NCI-H1417 (cell line): ENCODE results near the gene NXN.
"Not testable (repeated sequence)": the region's sequence is repeated elsewhere in the genome, so short reads cannot be mapped to it uniquely, and the experiment has no call there.

Experiments
- DNase-seq, 3 experiments: peaks; one replicate each; lab custom pipeline; 2025; lab: John Stamatoyannopoulos, UW

Gene NXN

DNA sequence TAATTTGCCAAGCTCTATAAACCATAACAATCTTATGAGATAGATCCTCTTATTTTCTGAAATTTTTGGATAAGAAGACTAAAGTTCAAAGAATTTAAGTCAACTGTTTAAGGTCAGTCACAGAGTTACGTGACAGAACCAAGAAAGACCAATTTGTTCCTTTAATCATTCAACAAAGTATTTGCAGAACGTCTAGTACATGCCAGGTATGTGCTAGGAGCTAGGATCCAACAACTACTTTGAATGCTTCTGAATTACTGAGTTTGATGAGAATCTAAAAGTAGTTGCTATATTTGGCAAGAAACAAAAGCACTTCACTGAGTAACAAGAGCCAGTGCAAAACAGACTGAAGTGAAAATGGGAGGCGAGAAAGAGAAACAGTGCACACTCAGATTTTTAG, 212.5 kb downstream of the NXN start:
- DNase-seq = no peak

DNA sequence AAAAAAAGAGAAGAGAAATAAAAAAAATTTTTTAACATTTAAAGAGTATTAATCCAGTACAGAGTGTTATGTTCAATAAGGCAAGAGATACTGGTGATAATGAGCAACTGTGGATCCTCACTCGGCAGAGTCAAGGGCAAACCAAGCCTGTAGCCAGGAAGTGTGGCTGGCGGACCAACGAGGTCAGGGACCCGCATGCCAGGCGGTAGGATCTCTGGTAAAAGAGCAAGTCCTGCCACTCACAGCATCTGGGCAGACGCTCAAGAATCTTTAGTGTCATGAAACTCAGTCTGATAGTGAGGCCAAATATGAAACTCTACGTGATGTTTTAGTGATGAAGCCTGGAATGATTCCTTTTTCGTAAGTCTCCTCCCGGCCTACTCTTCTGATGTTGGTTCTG, 219.2 kb downstream of the NXN start:
- no peak for DNase-seq

DNA sequence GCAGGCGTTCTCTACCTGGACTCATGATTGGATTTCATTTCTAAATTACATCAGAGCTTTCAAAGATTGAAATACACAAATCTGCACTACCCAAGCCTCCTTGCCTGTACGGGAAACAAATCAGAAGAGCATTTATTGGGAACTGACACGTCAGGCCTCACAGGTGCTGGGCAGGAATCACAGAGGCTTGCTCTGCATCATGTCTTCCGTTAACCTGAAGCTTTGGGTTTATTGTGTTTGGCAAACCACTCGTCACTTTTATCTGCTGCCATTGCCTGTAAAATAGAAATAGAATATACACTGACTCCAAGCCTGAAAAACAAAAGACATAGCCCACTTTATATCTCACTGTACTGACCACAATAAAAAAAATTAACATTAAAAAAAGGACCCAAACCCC, 219.6 kb downstream of the NXN start:
- no peak for DNase-seq

DNA sequence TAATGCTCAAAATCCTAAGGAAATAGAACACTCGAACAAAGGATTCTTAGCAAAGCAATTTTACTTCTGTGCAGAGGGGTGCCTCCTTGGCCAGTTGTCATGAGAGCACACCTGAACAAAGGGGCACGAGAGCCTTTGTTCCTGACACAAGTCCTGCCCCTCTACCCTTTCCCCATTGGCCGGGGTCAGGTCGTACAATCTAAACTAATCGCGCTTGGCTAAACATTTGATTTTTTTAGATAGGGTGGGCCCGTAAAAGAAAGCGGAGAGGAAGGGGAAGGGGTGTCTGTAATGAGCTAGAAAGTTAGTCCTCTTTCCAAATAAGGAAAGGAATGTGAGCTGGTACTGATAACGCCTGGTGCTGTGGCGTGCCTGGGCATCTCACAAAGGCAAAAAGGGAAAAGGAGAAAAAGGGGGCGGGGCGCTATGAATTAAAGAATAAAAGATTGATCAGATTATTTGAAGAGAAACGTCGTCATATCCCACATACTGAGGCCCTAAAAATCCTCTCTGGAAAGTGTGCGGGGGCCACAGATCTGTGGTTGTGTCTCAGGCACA, 223.5 kb downstream of the NXN start:
- not testable (repeated sequence) for DNase-seq

DNA sequence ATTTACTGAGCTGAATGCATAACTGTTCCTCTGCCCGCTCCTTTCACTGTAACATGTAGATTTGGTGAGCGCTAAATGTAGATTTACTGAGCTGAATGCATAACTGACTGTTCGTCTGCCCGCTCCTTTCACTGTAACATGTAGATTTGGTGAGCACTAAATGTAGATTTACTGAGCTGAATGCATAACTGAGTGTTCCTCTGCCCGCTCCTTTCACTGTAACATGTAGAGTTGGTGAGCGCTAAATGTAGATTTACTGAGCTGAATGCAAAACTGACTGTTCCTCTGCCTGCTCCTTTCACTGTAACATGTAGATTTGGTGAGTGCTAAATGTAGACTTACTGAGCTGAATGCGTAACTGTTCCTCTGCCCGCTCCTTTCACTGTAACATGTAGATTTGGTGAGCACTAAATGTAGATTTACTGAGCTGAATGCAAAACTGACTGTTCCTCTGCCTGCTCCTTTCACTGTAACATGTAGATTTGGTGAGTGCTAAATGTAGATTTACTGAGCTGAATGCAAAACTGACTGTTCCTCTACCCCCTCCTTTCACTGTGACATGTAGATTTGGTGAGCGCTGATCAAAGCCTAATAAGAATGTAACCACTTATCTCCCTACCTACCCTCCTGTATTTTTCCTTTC, 224.1 kb downstream of the NXN start:
- not testable (repeated sequence) for DNase-seq

DNA sequence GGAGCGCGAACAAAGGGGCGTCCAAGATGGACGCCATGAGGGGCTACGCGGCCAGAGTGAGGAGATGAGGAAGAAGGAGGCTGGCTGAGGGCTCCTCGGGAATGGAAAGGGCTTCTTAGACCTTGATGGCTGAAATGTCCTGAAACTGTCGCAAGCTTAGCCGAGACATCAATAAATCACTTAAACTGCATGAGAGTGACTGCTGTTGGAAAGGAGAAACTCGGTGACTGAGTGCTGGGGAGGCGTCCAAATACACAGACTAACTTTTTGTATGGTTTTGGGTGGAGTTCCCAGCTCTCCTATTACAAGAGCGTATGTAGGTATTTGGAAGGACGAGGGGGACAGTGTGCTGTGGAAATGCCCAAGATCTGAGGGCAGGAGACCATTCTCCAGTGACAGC, 226.2 kb downstream of the NXN start:
- DNase-seq = no peak

DNA sequence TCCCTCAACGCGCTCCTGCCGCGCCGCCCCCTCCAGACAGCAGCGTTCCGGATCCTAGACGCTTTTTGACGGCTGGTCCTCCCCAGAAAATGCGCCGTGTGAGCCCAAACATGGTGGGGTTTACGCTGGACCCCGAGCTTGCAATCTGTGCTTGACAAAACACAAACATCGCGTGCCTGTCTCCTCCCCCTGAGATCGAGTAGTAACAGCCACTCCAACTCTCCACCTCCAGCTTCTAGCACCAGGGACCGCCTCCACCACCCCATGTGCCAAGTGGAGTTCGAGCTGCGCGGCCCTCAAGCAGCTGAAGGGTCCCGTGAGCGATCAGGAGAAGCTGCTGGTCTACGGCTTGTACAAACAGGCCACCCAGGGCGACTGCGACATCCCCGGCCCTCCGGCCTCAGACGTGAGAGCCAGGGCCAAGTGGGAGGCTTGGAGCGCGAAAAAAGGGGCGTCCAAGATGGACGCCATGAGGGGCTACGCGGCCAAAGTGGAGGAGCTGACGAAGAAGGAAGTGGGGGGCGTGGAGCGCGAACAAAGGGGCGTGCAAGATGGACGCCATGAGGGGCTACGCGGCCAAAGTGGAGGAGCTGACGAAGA, 226.9 kb downstream of the NXN start:
- peak; percentile 57 to 77 (median 60) for DNase-seq

DNA sequence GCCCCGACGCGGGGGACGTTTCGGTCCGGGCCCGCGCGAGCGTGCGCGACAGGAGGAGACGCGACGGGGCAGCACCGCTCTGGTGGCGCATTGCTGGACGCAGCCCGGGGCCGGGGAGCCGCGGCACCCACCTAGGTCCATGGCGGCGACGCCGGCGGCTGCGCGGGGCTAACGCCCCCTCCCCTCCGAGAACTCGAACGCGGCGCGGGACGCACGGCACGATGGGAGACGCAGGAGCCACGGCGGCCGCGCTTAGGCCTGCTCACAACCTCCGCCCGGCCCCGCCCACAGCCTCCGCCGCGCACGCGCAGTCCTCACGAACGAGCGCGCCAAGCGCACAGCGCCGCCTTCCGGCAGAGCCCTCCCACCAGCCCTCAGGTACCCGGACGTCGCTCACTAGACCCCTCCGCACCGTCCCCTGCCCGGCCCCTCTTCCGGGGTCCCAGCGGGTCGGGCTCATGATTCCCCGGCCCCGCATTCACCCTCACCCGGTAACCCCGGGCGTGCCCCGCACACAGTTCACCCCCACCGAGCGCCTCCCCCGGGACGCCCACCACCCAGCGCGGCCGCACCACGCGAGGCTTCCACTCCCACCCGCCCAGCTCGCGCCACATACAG, 227.5 kb downstream of the NXN start, which contains the start of gene GEMIN4:
TSS of gene GEMIN4 (minus strand) at position 263 of the 618 bp plus-strand sequence. CDS start at position 141, 122 bp downstream.
- peak; percentile 86 to 91 (median 90) for DNase-seq

DNA sequence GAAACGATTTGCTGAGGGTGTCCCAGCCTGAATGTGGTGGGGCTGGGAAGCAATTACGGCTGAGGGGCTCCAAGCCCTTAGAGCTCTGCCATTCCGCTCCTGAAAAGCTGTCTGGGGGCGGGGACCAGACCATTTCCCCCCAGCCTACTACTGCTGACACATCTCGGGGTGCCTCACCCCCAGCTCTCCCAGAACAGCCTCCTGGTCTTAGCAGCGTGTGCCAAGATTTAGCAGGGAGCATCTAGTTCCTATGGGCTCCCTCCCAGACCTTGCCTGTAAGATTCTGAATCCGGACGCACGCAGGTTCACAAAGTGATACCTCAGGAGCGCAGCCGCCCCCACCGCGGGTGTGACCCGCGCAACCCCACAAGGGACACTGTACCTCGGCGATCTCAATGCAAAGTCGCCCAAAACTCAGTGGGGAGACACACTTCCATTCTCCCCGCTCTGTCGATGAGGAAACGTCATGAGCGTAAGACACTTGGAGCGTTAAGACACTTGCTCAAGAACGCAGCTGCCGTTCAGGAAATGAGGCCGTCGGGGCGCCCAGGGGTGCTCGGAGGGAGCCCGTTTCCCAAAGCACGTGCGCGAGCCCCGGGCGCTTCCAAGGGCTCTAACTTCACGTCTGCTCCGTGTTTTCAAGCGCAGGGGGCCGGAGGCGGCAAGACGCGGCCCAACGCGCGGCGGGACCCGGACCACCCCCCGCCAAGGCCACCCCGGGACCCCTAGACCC, 228.1 kb downstream of the NXN start:
- DNase-seq = peak in 2 of 3 experiments; percentile 10 to 54

DNA sequence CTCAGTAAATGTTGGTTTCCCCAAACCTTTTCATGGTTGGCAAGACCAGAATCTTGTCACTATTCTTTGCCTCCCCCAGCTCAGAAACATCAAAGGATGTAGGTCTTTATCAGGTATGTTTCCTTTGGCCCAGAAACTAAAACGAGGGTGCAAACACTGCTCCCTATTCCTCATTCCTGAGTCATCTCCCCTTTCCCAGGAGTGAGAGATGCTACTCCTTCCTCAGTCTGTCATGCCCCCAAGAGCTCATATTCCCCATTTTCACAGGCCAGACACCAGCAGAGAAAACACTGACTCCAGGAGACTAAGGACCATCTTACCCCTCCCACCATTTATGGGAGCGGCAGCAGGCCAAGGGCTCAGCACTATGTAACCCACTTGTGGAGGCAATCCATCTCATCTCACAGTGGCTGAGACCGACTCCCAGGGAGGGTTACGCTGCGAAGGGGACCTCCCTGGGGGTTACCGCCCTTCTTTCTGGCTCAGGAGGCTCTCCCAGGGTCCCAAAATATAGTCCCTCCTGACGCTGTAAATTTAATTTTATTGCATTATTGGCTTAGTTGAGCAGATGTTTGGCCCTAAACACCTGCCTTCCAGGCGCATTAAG, 229.0 kb downstream of the NXN start:
- no peak for DNase-seq

DNA sequence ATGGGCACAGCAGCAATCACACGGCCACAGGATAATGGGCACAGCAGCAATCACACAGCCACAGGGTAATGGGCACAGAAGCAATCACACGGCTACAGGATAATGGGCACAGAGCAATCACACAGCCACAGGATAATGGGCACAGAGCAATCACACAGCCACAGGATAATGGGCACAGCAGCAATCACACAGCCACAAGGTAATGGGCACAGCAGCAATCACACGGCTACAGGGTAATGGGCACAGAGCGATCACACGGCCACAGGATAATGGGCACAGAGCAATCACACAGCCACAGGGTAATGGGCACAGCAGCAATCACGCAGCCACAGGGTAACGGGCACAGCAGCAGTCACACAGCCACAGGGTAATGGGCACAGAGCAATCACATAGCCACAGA, 230.2 kb downstream of the NXN start:
- not testable (repeated sequence) for DNase-seq
